Measurements from ENCODE around the gene STPG2. TPM values are rescaled to one million over a fixed set of nuclear protein-coding genes. Genes with fewer than 3 reads are reported as not detected.

Gene STPG2
- total RNA-seq, 3 donors from 2014 or later, result 0.48 to 3.8 (median 1.6) TPM

- no peak for TF ChIP-seq POLR2AphosphoS5 (IDR thresholded peaks at IDR 0.05)
- no peak for TF ChIP-seq POLR2A (IDR thresholded peaks at IDR 0.05)
- no peaks in the 10 kb centered on the region for H3K4me1 ChIP-seq
- no peak overlapping the region for H3K27ac ChIP-seq
- H3K4me3 ChIP-seq, result no peak overlapping the region
- intact Hi-C loops (cut with DNase I; ENCODE audit: low total_unique reads), result no loop called here
- DNase-seq (ENCODE audit: low spot score in 2 of 2), result no peak
- no peaks in the 10 kb centered on the region for H3K27me3 ChIP-seq
- peaks cover 0 to under 1% of the 10 kb centered on the region in 2 donors for H3K9me3 ChIP-seq
- H3K36me3 ChIP-seq, result no peaks in the 10 kb centered on the region
Measured at GRCh38 chr4:97892592-97893266, 250.5 kb downstream of the STPG2 start.

- H3K9me3 ChIP-seq, result no peaks in the 10 kb centered on the region
- no peak overlapping the region for H3K27ac ChIP-seq
- intact Hi-C loops (cut with DNase I; ENCODE audit: low total_unique reads), result no loop called here
- H3K4me3 ChIP-seq, result no peak overlapping the region
- no peaks in the 10 kb centered on the region for H3K36me3 ChIP-seq
- no peak for TF ChIP-seq CTCF (IDR thresholded peaks at IDR 0.05)
- TF ChIP-seq POLR2A (IDR thresholded peaks at IDR 0.05), result no peak
- no peak for TF ChIP-seq POLR2AphosphoS5 (IDR thresholded peaks at IDR 0.05)
- no peaks in the 10 kb centered on the region for H3K27me3 ChIP-seq
- no peak for DNase-seq (ENCODE audit: low spot score in 2 of 2)
- H3K4me1 ChIP-seq, result no peaks in the 10 kb centered on the region
Measured at GRCh38 chr4:97879942-97880341, 263.3 kb downstream of the STPG2 start.

GRCh38 chr4:97868097-97868496 is 275.2 kb downstream of the STPG2 start:
- intact Hi-C loops (cut with DNase I; ENCODE audit: low total_unique reads), result no loop called here
- no peak for DNase-seq (ENCODE audit: low spot score in 2 of 2)
- Histone ChIP-seq H3K4me1 (no peaks in the 10 kb centered on the region), H3K9me3 (no peaks in the 10 kb centered on the region), H3K27me3 (no peaks in the 10 kb centered on the region), H3K27ac (no peak overlapping the region), H3K36me3 (no peaks in the 10 kb centered on the region), H3K4me3 (no peak overlapping the region)
- TF ChIP-seq POLR2A (IDR thresholded peaks at IDR 0.05) (no peak), CTCF (IDR thresholded peaks at IDR 0.05) (no peak), POLR2AphosphoS5 (IDR thresholded peaks at IDR 0.05) (no peak)

GRCh38 chr4:97867557-97868091 is 275.7 kb downstream of the STPG2 start:
- TF ChIP-seq POLR2AphosphoS5 (IDR thresholded peaks at IDR 0.05), result no peak
- no peak for TF ChIP-seq CTCF (IDR thresholded peaks at IDR 0.05)
- TF ChIP-seq POLR2A (IDR thresholded peaks at IDR 0.05), result no peak

GRCh38 chr4:97866821-97867556 is 276.3 kb downstream of the STPG2 start:
- intact Hi-C loops (cut with DNase I; ENCODE audit: low total_unique reads), result no loop called here
- Histone ChIP-seq H3K4me1 (no peaks in the 10 kb centered on the region), H3K27me3 (no peaks in the 10 kb centered on the region), H3K4me3 (no peak overlapping the region), H3K27ac (no peak overlapping the region), H3K9me3 (no peaks in the 10 kb centered on the region), H3K36me3 (no peaks in the 10 kb centered on the region)
- TF ChIP-seq POLR2A (IDR thresholded peaks at IDR 0.05) (no peak), CTCF (IDR thresholded peaks at IDR 0.05) (no peak), POLR2AphosphoS5 (IDR thresholded peaks at IDR 0.05) (no peak)
- no peak for DNase-seq (ENCODE audit: low spot score in 2 of 2)

More at GRCh38 chr4:97867557-97868091, 275.7 kb downstream of the STPG2 start:
- Histone ChIP-seq H3K27ac (no peak overlapping the region), H3K27me3 (no peaks in the 10 kb centered on the region), H3K4me1 (no peaks in the 10 kb centered on the region), H3K4me3 (no peak overlapping the region), H3K36me3 (no peaks in the 10 kb centered on the region), H3K9me3 (no peaks in the 10 kb centered on the region)
- intact Hi-C loops (cut with DNase I; ENCODE audit: low total_unique reads), result no loop called here
- no peak for DNase-seq (ENCODE audit: low spot score in 2 of 2)
